Measurements from ENCODE around the gene DCK.

DCK gene

GRCh38 chr4:70948665-70949260, 44.7 kb upstream of the DCK start:
- H2BK15ac ChIP-seq (ENCODE audit: low read length): no peak overlapping the region
- WGBS, 2 donors (ENCODE audit: extremely low coverage in 2 of 2, insufficient read length in 2 of 2, insufficient replicate concordance in 1 of 2): no CpG with 5 or more reads among the region's 5 CpGs
- no peaks in the 10 kb centered on the region for H3K79me1 ChIP-seq (ENCODE audit: low read depth, low read length)
- DNase-seq (ENCODE audit: low spot score): no peak
- no peak overlapping the region for H3K14ac ChIP-seq (ENCODE audit: low read length)
- no peak overlapping the region for H2BK5ac ChIP-seq (ENCODE audit: low read length)
- no peak overlapping the region for H2BK120ac ChIP-seq (ENCODE audit: low read depth, low read length)
- H2AFZ ChIP-seq (ENCODE audit: low read length): no peak overlapping the region
- H2BK12ac ChIP-seq (ENCODE audit: low read length): no peak overlapping the region
- no peak overlapping the region for H2AK5ac ChIP-seq (ENCODE audit: low read depth, low read length)
- H3K9me3 ChIP-seq (replicated peaks in 1 of 2; ENCODE audit: control insufficient read depth in 2 of 2, insufficient read depth in 1 of 2, low read depth in 1 of 2, low read length in 2 of 2): peaks cover 0 to 15% of the 10 kb centered on the region in 2 donors
- H3K27me3 ChIP-seq (ENCODE audit: control insufficient read depth in 3 of 3, insufficient read depth in 3 of 3, low read depth in 1 of 3, low read length in 3 of 3): no peaks in the 10 kb centered on the region
- no peaks in the 10 kb centered on the region for H3K4me1 ChIP-seq (ENCODE audit: control insufficient read depth in 2 of 2, insufficient read depth in 1 of 2, low read depth in 1 of 2, low read length in 2 of 2)
- no peak overlapping the region for H3K4me3 ChIP-seq (ENCODE audit: low read length in 2 of 2)
- no peak overlapping the region for H3K18ac ChIP-seq (ENCODE audit: low read length)
- H3K23ac ChIP-seq (ENCODE audit: low read depth, low read length, poor library complexity): no peak overlapping the region
- H3K27ac ChIP-seq (replicated peaks; ENCODE audit: low read length): no peak overlapping the region
- H3K4ac ChIP-seq (ENCODE audit: low read length): no peak overlapping the region
- H3K9ac ChIP-seq (ENCODE audit: low read depth, low read length, poor library complexity): no peak overlapping the region
- H4K8ac ChIP-seq (ENCODE audit: low read depth, low read length): no peak overlapping the region
- peaks cover 0 to 17% of the 10 kb centered on the region in 2 donors for H3K36me3 ChIP-seq (replicated peaks in 1 of 2; ENCODE audit: control insufficient read depth in 2 of 2, insufficient read depth in 2 of 2, low read length in 2 of 2)
- no peak overlapping the region for H3K4me2 ChIP-seq (ENCODE audit: insufficient read depth, low read length, poor library complexity, severe bottlenecking)
- no peak overlapping the region for H4K91ac ChIP-seq (ENCODE audit: low read depth, low read length, poor library complexity)

- Histone ChIP-seq H3K18ac (ENCODE audit: low read length) (no peak overlapping the region), H3K4me2 (ENCODE audit: insufficient read depth, low read length, poor library complexity, severe bottlenecking) (no peak overlapping the region), H2BK12ac (ENCODE audit: low read length) (no peak overlapping the region), H2AK5ac (ENCODE audit: low read depth, low read length) (no peak overlapping the region), H4K91ac (ENCODE audit: low read depth, low read length, poor library complexity) (no peak overlapping the region), H2BK5ac (ENCODE audit: low read length) (no peak overlapping the region), H3K23ac (ENCODE audit: low read depth, low read length, poor library complexity) (no peak overlapping the region), H3K4me3 (ENCODE audit: low read length in 2 of 2) (no peak overlapping the region), H2BK15ac (ENCODE audit: low read length) (no peak overlapping the region), H3K27ac (replicated peaks; ENCODE audit: low read length) (no peak overlapping the region), H3K79me1 (ENCODE audit: low read depth, low read length) (peaks cover 3% of the 10 kb centered on the region), H3K9ac (ENCODE audit: low read depth, low read length, poor library complexity) (no peak overlapping the region), H3K4ac (ENCODE audit: low read length) (no peak overlapping the region), H3K4me1 (ENCODE audit: control insufficient read depth in 2 of 2, insufficient read depth in 1 of 2, low read depth in 1 of 2, low read length in 2 of 2) (no peaks in the 10 kb centered on the region), H4K8ac (ENCODE audit: low read depth, low read length) (no peak overlapping the region), H2BK120ac (ENCODE audit: low read depth, low read length) (no peak overlapping the region), H2AFZ (ENCODE audit: low read length) (no peak overlapping the region), H3K14ac (ENCODE audit: low read length) (no peak overlapping the region), H3K36me3 (replicated peaks in 1 of 2; ENCODE audit: control insufficient read depth in 2 of 2, insufficient read depth in 2 of 2, low read length in 2 of 2) (peaks cover 0 to 16% of the 10 kb centered on the region in 2 donors), H3K9me3 (replicated peaks in 1 of 2; ENCODE audit: control insufficient read depth in 2 of 2, insufficient read depth in 1 of 2, low read depth in 1 of 2, low read length in 2 of 2) (peaks cover 0 to 3% of the 10 kb centered on the region in 2 donors), H3K27me3 (ENCODE audit: control insufficient read depth in 3 of 3, insufficient read depth in 3 of 3, low read depth in 1 of 3, low read length in 3 of 3) (no peaks in the 10 kb centered on the region)
- no CpG with 5 or more reads among the region's 1 CpG for WGBS, 2 donors (ENCODE audit: extremely low coverage in 2 of 2, insufficient read length in 2 of 2, insufficient replicate concordance in 1 of 2)
- DNase-seq (ENCODE audit: low spot score): no peak
Measured at GRCh38 chr4:70954032-70954431, 39.4 kb upstream of the DCK start.

GRCh38 chr4:70956549-70957210, 36.8 kb upstream of the DCK start:
- Histone ChIP-seq H2BK15ac (ENCODE audit: low read length) (no peak overlapping the region), H2AK5ac (ENCODE audit: low read depth, low read length) (no peak overlapping the region), H3K79me1 (ENCODE audit: low read depth, low read length) (peaks cover 3% of the 10 kb centered on the region), H3K27ac (replicated peaks; ENCODE audit: low read length) (no peak overlapping the region), H3K14ac (ENCODE audit: low read length) (no peak overlapping the region), H3K4me3 (ENCODE audit: low read length in 2 of 2) (no peak overlapping the region), H4K91ac (ENCODE audit: low read depth, low read length, poor library complexity) (no peak overlapping the region), H3K9me3 (replicated peaks in 1 of 2; ENCODE audit: control insufficient read depth in 2 of 2, insufficient read depth in 1 of 2, low read depth in 1 of 2, low read length in 2 of 2) (no peaks in the 10 kb centered on the region), H2BK120ac (ENCODE audit: low read depth, low read length) (no peak overlapping the region), H3K27me3 (ENCODE audit: control insufficient read depth in 3 of 3, insufficient read depth in 3 of 3, low read depth in 1 of 3, low read length in 3 of 3) (no peaks in the 10 kb centered on the region), H3K23ac (ENCODE audit: low read depth, low read length, poor library complexity) (no peak overlapping the region), H3K4ac (ENCODE audit: low read length) (no peak overlapping the region), H4K8ac (ENCODE audit: low read depth, low read length) (no peak overlapping the region), H3K9ac (ENCODE audit: low read depth, low read length, poor library complexity) (no peak overlapping the region), H3K4me1 (ENCODE audit: control insufficient read depth in 2 of 2, insufficient read depth in 1 of 2, low read depth in 1 of 2, low read length in 2 of 2) (no peaks in the 10 kb centered on the region), H2BK12ac (ENCODE audit: low read length) (no peak overlapping the region), H2AFZ (ENCODE audit: low read length) (no peak overlapping the region), H3K18ac (ENCODE audit: low read length) (no peak overlapping the region), H2BK5ac (ENCODE audit: low read length) (no peak overlapping the region), H3K36me3 (replicated peaks in 1 of 2; ENCODE audit: control insufficient read depth in 2 of 2, insufficient read depth in 2 of 2, low read length in 2 of 2) (peaks cover 4 to 33% of the 10 kb centered on the region in 2 donors), H3K4me2 (ENCODE audit: insufficient read depth, low read length, poor library complexity, severe bottlenecking) (no peak overlapping the region)
- no CpG with 5 or more reads among the region's 5 CpGs for WGBS, 2 donors (ENCODE audit: extremely low coverage in 2 of 2, insufficient read length in 2 of 2, insufficient replicate concordance in 1 of 2)
- DNase-seq (ENCODE audit: low spot score): no peak

GRCh38 chr4:70958681-70959080, 34.8 kb upstream of the DCK start:
- Histone ChIP-seq H3K4me3 (ENCODE audit: low read length in 2 of 2) (no peak overlapping the region), H3K79me1 (ENCODE audit: low read depth, low read length) (peaks cover 3% of the 10 kb centered on the region), H2BK120ac (ENCODE audit: low read depth, low read length) (no peak overlapping the region), H2BK12ac (ENCODE audit: low read length) (no peak overlapping the region), H3K9ac (ENCODE audit: low read depth, low read length, poor library complexity) (no peak overlapping the region), H3K18ac (ENCODE audit: low read length) (no peak overlapping the region), H3K4ac (ENCODE audit: low read length) (no peak overlapping the region), H3K9me3 (replicated peaks in 1 of 2; ENCODE audit: control insufficient read depth in 2 of 2, insufficient read depth in 1 of 2, low read depth in 1 of 2, low read length in 2 of 2) (no peaks in the 10 kb centered on the region), H4K8ac (ENCODE audit: low read depth, low read length) (no peak overlapping the region), H4K91ac (ENCODE audit: low read depth, low read length, poor library complexity) (no peak overlapping the region), H2BK15ac (ENCODE audit: low read length) (no peak overlapping the region), H3K4me1 (ENCODE audit: control insufficient read depth in 2 of 2, insufficient read depth in 1 of 2, low read depth in 1 of 2, low read length in 2 of 2) (no peaks in the 10 kb centered on the region), H3K4me2 (ENCODE audit: insufficient read depth, low read length, poor library complexity, severe bottlenecking) (no peak overlapping the region), H3K14ac (ENCODE audit: low read length) (no peak overlapping the region), H2BK5ac (ENCODE audit: low read length) (no peak overlapping the region), H3K23ac (ENCODE audit: low read depth, low read length, poor library complexity) (no peak overlapping the region), H3K27me3 (ENCODE audit: control insufficient read depth in 3 of 3, insufficient read depth in 3 of 3, low read depth in 1 of 3, low read length in 3 of 3) (no peaks in the 10 kb centered on the region), H2AFZ (ENCODE audit: low read length) (no peak overlapping the region), H2AK5ac (ENCODE audit: low read depth, low read length) (no peak overlapping the region), H3K27ac (replicated peaks; ENCODE audit: low read length) (no peak overlapping the region), H3K36me3 (replicated peaks in 1 of 2; ENCODE audit: control insufficient read depth in 2 of 2, insufficient read depth in 2 of 2, low read length in 2 of 2) (peaks cover 4 to 52% of the 10 kb centered on the region in 2 donors)
- DNase-seq (ENCODE audit: low spot score): no peak
- no CpG with 5 or more reads among the region's 3 CpGs for WGBS, 2 donors (ENCODE audit: extremely low coverage in 2 of 2, insufficient read length in 2 of 2, insufficient replicate concordance in 1 of 2)
